Activated T-cell treated with anti-CD3 and anti-CD28 coated beads for 24 hours (primary cell): ENCODE data around the gene CCL19.

Experiments
- DNase-seq: peaks from one replicate; pipeline ENCODE4 v3.0.0-alpha.2; 2020; ENCODE audit warnings: low read depth

CCL19 gene

GRCh38 chr9:34694811-34695210 lies 3.7 kb upstream of the CCL19 start:
- DNase-seq: no peak

GRCh38 chr9:34693560-34693959 lies 2.5 kb upstream of the CCL19 start:
- no peak for DNase-seq

GRCh38 chr9:34691936-34692315 lies 850 bp upstream of the CCL19 start:
- no peak for DNase-seq

- DNase-seq: no peak
Measured at GRCh38 chr9:34689512-34689911, 1.6 kb downstream of the CCL19 start.

- no peak for DNase-seq
Measured at GRCh38 chr9:34689116-34689470, 2.0 kb downstream of the CCL19 start.

GRCh38 chr9:34688329-34689115 lies 2.6 kb downstream of the CCL19 start:
- no peak for DNase-seq

GRCh38 chr9:34687276-34688030 lies 3.6 kb downstream of the CCL19 start:
- DNase-seq: no peak

GRCh38 chr9:34686732-34687131 lies 4.3 kb downstream of the CCL19 start:
- no peak for DNase-seq

- DNase-seq: no peak
Measured at GRCh38 chr9:34686231-34686630, 4.8 kb downstream of the CCL19 start.

GRCh38 chr9:34685591-34685990 lies 5.5 kb downstream of the CCL19 start:
- DNase-seq: no peak

- no peak for DNase-seq
Measured at GRCh38 chr9:34684816-34685215, 6.3 kb downstream of the CCL19 start.

GRCh38 chr9:34684145-34684544 lies 6.9 kb downstream of the CCL19 start:
- DNase-seq: peak; percentile 23

- DNase-seq: no peak
Measured at GRCh38 chr9:34675869-34676268, 15.2 kb downstream of the CCL19 start.

- peak; percentile 46 for DNase-seq
Measured at GRCh38 chr9:34675048-34675714, 15.9 kb downstream of the CCL19 start.

- no peak for DNase-seq
Measured at GRCh38 chr9:34674440-34674839, 16.6 kb downstream of the CCL19 start.

GRCh38 chr9:34671307-34671706 lies 19.8 kb downstream of the CCL19 start:
- no peak for DNase-seq

GRCh38 chr9:34669809-34670562 lies 21.1 kb downstream of the CCL19 start:
- DNase-seq: no peak

- peak; percentile 76 for DNase-seq
Measured at GRCh38 chr9:34665381-34666250, 25.5 kb downstream of the CCL19 start.

GRCh38 chr9:34665067-34665380 lies 26.1 kb downstream of the CCL19 start:
- no peak for DNase-seq

GRCh38 chr9:34664281-34665066 lies 26.6 kb downstream of the CCL19 start:
- DNase-seq: peak; percentile 62

GRCh38 chr9:34663303-34663605 lies 27.8 kb downstream of the CCL19 start:
- no peak for DNase-seq
